Testis (tissue), 2 donors: Measurements from ENCODE around the gene RAI1.

Source experiments
- POLR2A ChIP-seq: fragments of 450-650 bp; IDR thresholded peaks from one replicate; pipeline ENCODE4 v1.6.1; 2017; ENCODE audit warnings: antibody characterized with exemption, mild to moderate bottlenecking, moderate library complexity
- TF ChIP-seq, protein P1 (sequence below), 3 experiments: fragments of 450-650 bp in 2 of 3; fragments of 200-600 bp in 1 of 3; sonication (generic) in 1 of 3; IDR thresholded peaks; one replicate each; pipeline ENCODE4 v1.5.1; 2016 to 2019; ENCODE audit warnings: antibody characterized with exemption in 3 of 3, mild to moderate bottlenecking in 2 of 3, moderate library complexity in 1 of 3

DNA sequence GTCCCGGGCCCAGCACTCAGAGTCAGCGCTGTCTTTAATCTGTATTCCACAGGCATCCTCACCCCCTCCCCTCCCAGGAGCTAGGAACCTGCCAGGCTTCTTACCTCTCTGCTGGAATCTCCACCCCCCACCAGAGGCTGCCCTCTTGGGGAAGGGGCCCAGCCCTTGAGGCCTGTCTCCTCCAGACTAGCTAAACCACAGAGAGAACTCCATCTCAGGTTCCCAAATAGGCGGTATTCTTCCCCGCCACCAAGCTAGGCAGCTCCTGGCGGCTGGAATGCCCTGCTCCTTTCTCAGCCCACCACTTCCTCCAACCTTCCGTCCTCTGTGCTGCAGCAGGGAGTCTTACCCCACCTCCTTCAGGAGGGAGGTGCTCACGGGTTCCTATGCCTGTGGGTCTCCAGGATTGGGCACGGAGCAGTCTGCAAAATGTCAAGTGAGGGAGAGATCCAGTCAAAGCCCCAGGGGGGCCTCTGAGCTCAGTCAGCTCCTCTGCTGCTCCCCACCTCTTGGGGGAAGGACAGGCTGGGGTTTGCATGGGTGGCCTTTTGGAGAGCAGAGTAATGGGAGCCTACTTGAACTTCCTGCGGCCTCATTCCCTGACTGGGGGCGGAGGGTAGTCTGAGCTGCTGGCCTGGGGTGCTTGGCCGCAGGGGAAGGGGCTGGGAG lies 99.8 kb downstream of the RAI1 start:
- TF ChIP-seq, protein P1, sequence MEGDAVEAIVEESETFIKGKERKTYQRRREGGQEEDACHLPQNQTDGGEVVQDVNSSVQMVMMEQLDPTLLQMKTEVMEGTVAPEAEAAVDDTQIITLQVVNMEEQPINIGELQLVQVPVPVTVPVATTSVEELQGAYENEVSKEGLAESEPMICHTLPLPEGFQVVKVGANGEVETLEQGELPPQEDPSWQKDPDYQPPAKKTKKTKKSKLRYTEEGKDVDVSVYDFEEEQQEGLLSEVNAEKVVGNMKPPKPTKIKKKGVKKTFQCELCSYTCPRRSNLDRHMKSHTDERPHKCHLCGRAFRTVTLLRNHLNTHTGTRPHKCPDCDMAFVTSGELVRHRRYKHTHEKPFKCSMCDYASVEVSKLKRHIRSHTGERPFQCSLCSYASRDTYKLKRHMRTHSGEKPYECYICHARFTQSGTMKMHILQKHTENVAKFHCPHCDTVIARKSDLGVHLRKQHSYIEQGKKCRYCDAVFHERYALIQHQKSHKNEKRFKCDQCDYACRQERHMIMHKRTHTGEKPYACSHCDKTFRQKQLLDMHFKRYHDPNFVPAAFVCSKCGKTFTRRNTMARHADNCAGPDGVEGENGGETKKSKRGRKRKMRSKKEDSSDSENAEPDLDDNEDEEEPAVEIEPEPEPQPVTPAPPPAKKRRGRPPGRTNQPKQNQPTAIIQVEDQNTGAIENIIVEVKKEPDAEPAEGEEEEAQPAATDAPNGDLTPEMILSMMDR (IDR thresholded peaks at IDR 0.05), result no peak
- TF ChIP-seq POLR2A, result no peak
